Memory B cell (primary cell): ENCODE data around the gene MALAT1.

Experiments
- ATAC-seq: fragments of 150-1000 bp; cut with Tn5 transposase; 2 replicates; pipeline ENCODE4 v1.10.0; 2021; ENCODE audit warnings: low read depth, mild to moderate bottlenecking, moderate library complexity
- DNase-seq, 2 donors: peaks; one replicate each; pipeline ENCODE4 v3.0.0; 2022; ENCODE audit warnings: low spot score in 2 of 2
- H3K27ac Mint-ChIP-seq: one replicate; pipeline ENCODE4 v1.8.0; 2022; ENCODE audit warnings: mild to moderate bottlenecking, moderate library complexity, mixed read lengths
- H3K27me3 Mint-ChIP-seq: one replicate; pipeline ENCODE4 v1.8.0; 2022; ENCODE audit warnings: mixed read lengths
- H3K36me3 Mint-ChIP-seq: one replicate; pipeline ENCODE4 v1.8.0; 2022; ENCODE audit warnings: mild to moderate bottlenecking, mixed read lengths
- H3K4me1 Mint-ChIP-seq: one replicate; pipeline ENCODE4 v1.8.0; 2022; ENCODE audit warnings: mixed read lengths
- H3K4me3 Mint-ChIP-seq: one replicate; pipeline ENCODE4 v1.8.0; 2022; ENCODE audit warnings: mild to moderate bottlenecking, moderate library complexity, mixed read lengths
- H3K9me3 Mint-ChIP-seq: one replicate; pipeline ENCODE4 v1.8.0; 2022; ENCODE audit warnings: mixed read lengths

The MALAT1 gene

GRCh38 chr11:65499713-65500386, 1.0 kb downstream of the MALAT1 start:
- Mint-ChIP-seq H3K4me3 (no peak overlapping the region), H3K4me1 (peaks cover 22% of the 10 kb centered on the region), H3K27me3 (no peaks in the 10 kb centered on the region), H3K36me3 (peaks cover 14% of the 10 kb centered on the region), H3K27ac (no peak overlapping the region), H3K9me3 (no peaks in the 10 kb centered on the region)
- ATAC-seq (no peak), DNase-seq (no peak)

- H3K27me3 Mint-ChIP-seq: no peaks in the 10 kb centered on the region
- H3K27ac Mint-ChIP-seq: no peak overlapping the region
- DNase-seq: no peak
- peaks cover 18% of the 10 kb centered on the region for H3K36me3 Mint-ChIP-seq
- no peak overlapping the region for H3K4me3 Mint-ChIP-seq
- H3K9me3 Mint-ChIP-seq: no peaks in the 10 kb centered on the region
- ATAC-seq: no peak
- H3K4me1 Mint-ChIP-seq: peaks cover 27% of the 10 kb centered on the region
Measured at GRCh38 chr11:65500387-65501185, 1.7 kb downstream of the MALAT1 start.

- Mint-ChIP-seq H3K27ac (no peak overlapping the region), H3K4me3 (no peak overlapping the region), H3K4me1 (peaks cover 31% of the 10 kb centered on the region), H3K36me3 (peaks cover 21% of the 10 kb centered on the region), H3K27me3 (no peaks in the 10 kb centered on the region), H3K9me3 (no peaks in the 10 kb centered on the region)
- DNase-seq (no peak), ATAC-seq (no peak)
Measured at GRCh38 chr11:65501186-65501471, 2.3 kb downstream of the MALAT1 start.

GRCh38 chr11:65501472-65502273, 2.8 kb downstream of the MALAT1 start:
- no peak for ATAC-seq
- H3K4me1 Mint-ChIP-seq: peaks cover 36% of the 10 kb centered on the region
- no peak for DNase-seq

GRCh38 chr11:65502274-65502554, 3.4 kb downstream of the MALAT1 start:
- Mint-ChIP-seq H3K4me1 (peaks cover 37% of the 10 kb centered on the region), H3K27me3 (no peaks in the 10 kb centered on the region), H3K9me3 (no peaks in the 10 kb centered on the region), H3K27ac (no peak overlapping the region), H3K36me3 (peaks cover 26% of the 10 kb centered on the region), H3K4me3 (no peak overlapping the region)
- ATAC-seq (no peak), DNase-seq (no peak)

More at GRCh38 chr11:65501472-65502273, 2.8 kb downstream of the MALAT1 start:
- Mint-ChIP-seq H3K27me3 (no peaks in the 10 kb centered on the region), H3K4me3 (no peak overlapping the region), H3K36me3 (peaks cover 26% of the 10 kb centered on the region), H3K9me3 (no peaks in the 10 kb centered on the region), H3K27ac (no peak overlapping the region)

GRCh38 chr11:65502555-65503367, 3.9 kb downstream of the MALAT1 start:
- no peak for DNase-seq
- Mint-ChIP-seq H3K9me3 (no peaks in the 10 kb centered on the region), H3K4me1 (peaks cover 40% of the 10 kb centered on the region), H3K27ac (no peak overlapping the region), H3K27me3 (no peaks in the 10 kb centered on the region), H3K36me3 (peaks cover 26% of the 10 kb centered on the region), H3K4me3 (no peak overlapping the region)
- no peak for ATAC-seq

- Mint-ChIP-seq H3K4me3 (no peak overlapping the region), H3K27me3 (no peaks in the 10 kb centered on the region), H3K9me3 (no peaks in the 10 kb centered on the region), H3K4me1 (peaks cover 40% of the 10 kb centered on the region), H3K27ac (no peak overlapping the region), H3K36me3 (peaks cover 26% of the 10 kb centered on the region)
- DNase-seq (no peak), ATAC-seq (no peak)
Measured at GRCh38 chr11:65503368-65503948, 4.6 kb downstream of the MALAT1 start.

- Mint-ChIP-seq H3K27me3 (no peaks in the 10 kb centered on the region), H3K36me3 (peaks cover 24% of the 10 kb centered on the region), H3K4me1 (peaks cover 40% of the 10 kb centered on the region), H3K27ac (no peak overlapping the region), H3K9me3 (no peaks in the 10 kb centered on the region), H3K4me3 (no peak overlapping the region)
- no peak for DNase-seq
- no peak for ATAC-seq
Measured at GRCh38 chr11:65503949-65504673, 5.3 kb downstream of the MALAT1 start.

- DNase-seq (no peak), ATAC-seq (no peak)
- peaks cover 24% of the 10 kb centered on the region for H3K36me3 Mint-ChIP-seq
- H3K27ac Mint-ChIP-seq: no peak overlapping the region
- H3K4me3 Mint-ChIP-seq: no peak overlapping the region
- peaks cover 42% of the 10 kb centered on the region for H3K4me1 Mint-ChIP-seq
- no peaks in the 10 kb centered on the region for H3K9me3 Mint-ChIP-seq
- H3K27me3 Mint-ChIP-seq: no peaks in the 10 kb centered on the region
Measured at GRCh38 chr11:65504674-65505465, 6.0 kb downstream of the MALAT1 start.

GRCh38 chr11:65505466-65506289, 6.8 kb downstream of the MALAT1 start:
- no peak overlapping the region for H3K27ac Mint-ChIP-seq
- ATAC-seq: no peak
- H3K9me3 Mint-ChIP-seq: no peaks in the 10 kb centered on the region
- no peak for DNase-seq
- H3K4me3 Mint-ChIP-seq: peak overlapping the region; percentile 81
- peaks cover 24% of the 10 kb centered on the region for H3K36me3 Mint-ChIP-seq
- no peaks in the 10 kb centered on the region for H3K27me3 Mint-ChIP-seq
- peaks cover 45% of the 10 kb centered on the region for H3K4me1 Mint-ChIP-seq

- no peak for DNase-seq
- H3K4me1 Mint-ChIP-seq: peaks cover 46% of the 10 kb centered on the region
- peaks cover 24% of the 10 kb centered on the region for H3K36me3 Mint-ChIP-seq
- no peak for ATAC-seq
- no peak overlapping the region for H3K27ac Mint-ChIP-seq
- no peaks in the 10 kb centered on the region for H3K27me3 Mint-ChIP-seq
- no peaks in the 10 kb centered on the region for H3K9me3 Mint-ChIP-seq
- peak overlapping the region; percentile 81 for H3K4me3 Mint-ChIP-seq
Measured at GRCh38 chr11:65506290-65506771, 7.5 kb downstream of the MALAT1 start.
